GM18507 (cell line): ENCODE measurements around the gene REEP2.
A peak's percentile ranks its signal among the peaks of the same experiment; 100 is the strongest.

Experiments
- DNase-seq: peaks from one replicate; pipeline ENCODE4 v3.0.0; 2011; ENCODE audit warnings: low read depth; ENCODE audit not compliant: insufficient read length; ENCODE audit errors: extremely low spot score
- FAIRE-seq: peaks from 2 replicates; lab custom pipeline; 2011; peaks lifted over from hg19 to GRCh38; lab: Jason Lieb, UNC

Gene REEP2

GRCh38 chr5:138445547-138446271 lies 6.9 kb downstream of the REEP2 start:
- DNase-seq = no peak
- no peak for FAIRE-seq

- no peak for FAIRE-seq
- DNase-seq = no peak
These were observed 9.2 kb downstream of the REEP2 start for GRCh38 chr5:138448070-138448469.

GRCh38 chr5:138448481-138449398 lies 9.9 kb downstream of the REEP2 start:
- no peak for FAIRE-seq
- DNase-seq = no peak

GRCh38 chr5:138449501-138450239 lies 10.8 kb downstream of the REEP2 start:
- FAIRE-seq = peak; percentile 90
- DNase-seq = peak; percentile 86

GRCh38 chr5:138450971-138451370 lies 12.1 kb downstream of the REEP2 start:
- FAIRE-seq (no peak), DNase-seq (no peak)

- no peak for DNase-seq
- FAIRE-seq = no peak
These were observed 13.9 kb downstream of the REEP2 start for GRCh38 chr5:138452720-138453119.

GRCh38 chr5:138453590-138453989 lies 14.7 kb downstream of the REEP2 start:
- FAIRE-seq = no peak
- DNase-seq = no peak

GRCh38 chr5:138454121-138454520 lies 15.3 kb downstream of the REEP2 start:
- FAIRE-seq = no peak

GRCh38 chr5:138455232-138455930 lies 16.5 kb downstream of the REEP2 start:
- no peak for DNase-seq
- FAIRE-seq = no peak

More at GRCh38 chr5:138454121-138454520, 15.3 kb downstream of the REEP2 start:
- DNase-seq = no peak

GRCh38 chr5:138457531-138458275 lies 18.8 kb downstream of the REEP2 start:
- DNase-seq (no peak), FAIRE-seq (no peak)

- no peak for DNase-seq
- FAIRE-seq = no peak
These were observed 19.5 kb downstream of the REEP2 start for GRCh38 chr5:138458384-138458783.

- DNase-seq (no peak), FAIRE-seq (no peak)
These were observed 20.0 kb downstream of the REEP2 start for GRCh38 chr5:138458856-138459255.

- DNase-seq (no peak), FAIRE-seq (peak; percentile 88)
These were observed 20.6 kb downstream of the REEP2 start for GRCh38 chr5:138459311-138459933.

GRCh38 chr5:138460032-138460693 lies 21.3 kb downstream of the REEP2 start:
- FAIRE-seq = no peak
- DNase-seq = no peak

GRCh38 chr5:138461343-138462125 lies 22.7 kb downstream of the REEP2 start:
- DNase-seq (no peak), FAIRE-seq (no peak)

- no peak for FAIRE-seq
These were observed 24.7 kb downstream of the REEP2 start for GRCh38 chr5:138463419-138464007.

GRCh38 chr5:138464008-138464387 lies 25.1 kb downstream of the REEP2 start:
- FAIRE-seq (no peak), DNase-seq (peak; percentile 87)

More at GRCh38 chr5:138463419-138464007, 24.7 kb downstream of the REEP2 start:
- no peak for DNase-seq
